CD4-positive, alpha-beta T cell treated with Interleukin-1 beta for 1 hour (primary cell): ENCODE data around the gene CDC42BPB.
A peak's percentile ranks its signal among the peaks of the same experiment; 100 is the strongest.

Experiments
- DNase-seq, 2 donors: peaks; one replicate each; pipeline ENCODE4 v3.0.0-alpha.2; 2020 to 2022

Gene CDC42BPB

DNA sequence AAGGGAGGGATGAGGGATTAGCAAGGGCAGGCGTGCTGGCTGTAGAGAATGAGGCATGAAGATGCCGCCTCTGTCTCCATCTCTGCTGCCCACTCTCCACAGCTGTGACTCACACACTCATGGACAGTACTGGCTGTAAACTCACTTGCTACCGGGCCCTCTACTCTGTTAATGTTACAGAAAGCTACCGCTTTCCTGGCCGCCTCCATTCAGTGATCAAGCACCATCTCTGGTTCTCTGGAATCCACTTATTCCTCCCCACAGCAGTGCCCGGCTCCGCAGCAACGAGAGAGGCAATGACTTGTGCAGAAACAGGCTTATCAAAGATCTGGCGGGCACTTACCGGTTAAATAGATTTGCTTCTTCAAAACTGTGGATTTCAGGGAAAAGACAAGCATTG, 100.1 kb downstream of the CDC42BPB start:
- no peak for DNase-seq

DNA sequence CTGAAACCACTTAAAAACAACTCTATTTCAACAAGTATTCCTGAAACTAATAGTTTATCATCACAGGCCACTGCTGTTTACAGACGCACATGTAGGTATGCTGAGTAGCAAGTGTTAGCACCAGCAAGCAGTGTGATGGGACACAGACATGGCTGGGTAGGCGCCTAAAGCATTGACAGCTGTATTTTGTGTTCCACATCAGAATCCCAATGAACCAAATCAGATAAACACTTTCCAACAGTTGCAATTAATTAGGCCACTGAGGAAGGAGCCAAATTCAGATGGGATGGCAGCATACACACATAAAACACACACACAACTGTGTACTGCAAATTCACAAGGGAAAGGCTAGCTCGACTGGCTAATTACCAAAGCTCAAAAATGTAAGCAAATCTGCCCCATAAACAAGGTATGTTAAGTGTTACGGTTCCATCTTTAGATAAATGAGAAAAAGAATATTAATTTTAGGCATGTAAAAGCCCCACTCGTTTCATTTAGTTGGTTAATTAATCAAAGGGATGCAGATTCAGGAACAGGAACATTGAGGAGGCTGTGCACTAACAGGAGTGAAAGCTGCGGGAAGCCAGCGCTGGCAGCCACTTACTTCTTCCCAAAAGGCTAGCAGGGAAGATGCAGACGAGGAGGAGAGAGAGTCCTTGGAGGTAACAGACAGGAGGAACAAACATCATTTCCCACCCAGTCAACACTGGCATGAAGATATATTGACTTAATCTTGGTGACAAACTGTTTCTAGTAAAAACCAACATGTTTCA, 101.5 kb downstream of the CDC42BPB start:
- no peak for DNase-seq

DNA sequence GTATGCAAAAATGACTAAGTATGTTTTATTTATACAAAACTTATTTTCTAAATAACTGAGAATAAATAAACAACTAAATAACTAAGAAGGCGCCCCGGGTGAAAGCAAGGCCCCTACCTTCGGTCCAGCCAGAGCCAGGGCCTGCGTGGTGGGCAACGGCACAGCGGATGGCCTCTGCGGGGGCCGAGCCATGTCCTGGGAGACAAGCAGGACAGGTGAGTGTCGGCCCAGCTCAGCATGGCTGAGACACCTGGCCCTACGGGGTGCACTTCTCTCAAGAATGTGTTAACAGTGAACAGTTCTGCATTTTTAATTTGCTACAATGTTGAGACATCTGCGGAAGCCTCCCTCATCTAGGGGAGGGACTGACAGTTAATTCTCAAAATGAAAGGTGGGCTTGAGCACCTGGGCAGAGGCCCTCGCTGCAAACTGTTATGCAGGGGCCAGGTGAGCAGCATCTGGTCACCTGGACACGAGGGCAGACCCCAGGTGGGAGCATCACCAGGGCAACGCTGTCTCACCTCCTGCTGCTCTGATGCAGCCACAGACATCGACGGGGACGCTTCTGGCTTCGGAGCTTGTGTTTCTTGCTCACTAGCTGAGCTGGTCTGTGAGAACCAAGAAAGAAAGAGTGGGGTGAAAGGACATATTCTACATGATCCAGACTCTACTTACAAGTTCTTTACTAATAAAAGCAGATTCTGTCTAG, 103.1 kb downstream of the CDC42BPB start:
- DNase-seq: no peak

DNA sequence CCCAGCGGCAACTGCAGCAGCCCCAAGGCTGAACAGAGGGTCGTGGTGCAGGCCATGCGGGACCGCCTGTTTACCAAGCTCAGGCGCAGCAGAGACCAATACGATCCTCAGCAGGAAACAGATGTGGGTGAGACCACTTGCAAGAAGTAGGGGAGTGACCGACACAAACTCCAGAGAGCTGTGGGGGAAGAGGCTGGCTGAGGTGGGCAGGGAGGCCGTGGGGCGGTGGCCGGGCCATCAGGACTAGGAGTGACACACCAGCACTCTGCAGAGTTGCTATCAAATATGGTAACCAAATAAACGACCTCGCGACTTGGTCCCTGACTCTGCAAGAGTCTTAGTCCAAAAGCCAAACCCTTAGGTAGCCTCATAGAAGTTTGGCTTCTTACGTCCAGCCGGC, 104.2 kb downstream of the CDC42BPB start:
- DNase-seq: no peak

DNA sequence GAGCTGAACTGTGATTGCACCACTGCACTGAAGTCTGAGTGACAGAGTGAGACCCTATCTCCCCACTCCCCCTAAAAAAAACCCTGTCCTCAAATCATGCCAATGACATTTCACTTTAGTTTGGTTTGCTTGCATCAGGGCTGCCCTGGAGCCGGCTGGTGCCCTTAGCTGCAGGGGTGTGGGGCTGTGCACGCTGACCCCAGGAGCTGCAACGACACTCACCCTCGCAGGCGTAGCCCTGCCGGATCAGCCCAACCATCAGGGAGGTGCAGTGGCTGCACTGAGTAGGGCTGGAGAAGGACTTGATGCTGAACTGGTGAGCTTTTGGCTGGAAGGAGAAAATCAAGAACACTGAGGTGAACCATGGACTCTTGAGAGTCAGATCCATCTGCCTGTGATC, 105.1 kb downstream of the CDC42BPB start:
- DNase-seq: no peak

DNA sequence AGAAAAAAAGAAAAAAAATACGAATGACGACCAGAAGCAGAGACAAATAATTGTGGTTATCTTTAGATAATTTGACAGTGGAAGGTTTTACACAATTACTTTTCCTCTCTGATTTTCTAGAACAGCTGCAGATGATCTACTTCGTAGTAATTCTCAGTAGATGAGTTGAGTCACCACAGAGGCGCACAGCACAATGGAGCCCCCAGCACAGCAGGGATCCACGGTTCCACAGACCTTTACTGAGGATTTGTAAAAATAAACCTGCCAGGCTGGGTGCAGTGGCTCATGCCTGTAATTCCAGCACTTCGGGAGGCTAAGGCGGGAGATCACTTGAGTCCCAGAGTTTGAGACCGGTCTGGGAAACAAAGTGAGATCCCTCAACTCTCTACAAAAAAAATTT, 105.5 kb downstream of the CDC42BPB start:
- DNase-seq: no peak

DNA sequence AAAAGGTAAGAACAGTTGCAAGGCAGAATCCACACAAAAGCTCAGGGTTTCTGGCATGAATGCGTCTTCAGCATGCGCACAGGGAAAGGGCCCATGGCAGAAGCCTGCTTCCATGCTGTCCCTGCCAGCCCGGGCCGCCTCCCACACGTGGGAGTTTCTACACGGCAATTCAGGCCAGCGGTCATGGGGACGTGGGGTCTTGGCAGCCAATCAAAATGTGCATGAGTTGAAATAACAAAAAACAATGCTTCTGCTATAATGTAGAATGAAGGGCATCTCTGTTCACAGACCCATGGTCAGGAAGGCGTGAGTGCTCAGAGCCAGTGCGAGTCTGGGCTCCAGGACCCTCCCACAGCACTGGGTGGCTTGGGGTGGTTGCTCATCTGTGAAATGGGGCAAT, 106.3 kb downstream of the CDC42BPB start:
- no peak for DNase-seq

DNA sequence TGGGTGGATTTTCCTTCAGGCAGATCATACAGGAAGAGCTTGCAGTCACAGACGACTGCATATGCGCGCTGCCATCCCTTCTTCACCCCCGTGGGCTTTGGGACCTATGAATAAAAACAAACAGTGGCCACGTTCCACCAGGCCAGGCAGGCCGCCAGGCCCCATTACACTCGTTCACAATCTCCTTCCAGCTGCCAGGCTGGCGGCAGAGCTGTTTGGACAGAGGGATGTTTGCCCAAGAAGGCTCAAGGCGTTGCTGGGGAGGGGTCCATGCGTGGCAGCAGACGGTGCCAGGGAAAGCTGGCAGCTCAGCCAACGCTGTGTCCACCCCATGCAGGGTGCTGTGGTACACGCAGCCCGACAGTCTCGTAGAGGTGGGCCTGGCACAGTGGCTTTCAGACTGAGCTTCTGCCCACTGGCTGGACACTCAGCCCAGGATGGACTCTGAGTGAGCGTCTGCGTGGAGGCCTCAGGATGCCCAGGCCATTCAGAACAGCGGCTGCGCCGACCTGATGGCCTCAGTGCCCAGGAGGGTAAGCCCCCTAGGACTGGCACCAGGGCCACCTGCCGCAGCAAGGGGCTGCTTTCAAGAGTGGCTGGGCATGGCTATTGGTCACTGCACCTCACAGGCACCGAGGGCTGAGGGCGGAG, 107.4 kb downstream of the CDC42BPB start:
- no peak for DNase-seq

DNA sequence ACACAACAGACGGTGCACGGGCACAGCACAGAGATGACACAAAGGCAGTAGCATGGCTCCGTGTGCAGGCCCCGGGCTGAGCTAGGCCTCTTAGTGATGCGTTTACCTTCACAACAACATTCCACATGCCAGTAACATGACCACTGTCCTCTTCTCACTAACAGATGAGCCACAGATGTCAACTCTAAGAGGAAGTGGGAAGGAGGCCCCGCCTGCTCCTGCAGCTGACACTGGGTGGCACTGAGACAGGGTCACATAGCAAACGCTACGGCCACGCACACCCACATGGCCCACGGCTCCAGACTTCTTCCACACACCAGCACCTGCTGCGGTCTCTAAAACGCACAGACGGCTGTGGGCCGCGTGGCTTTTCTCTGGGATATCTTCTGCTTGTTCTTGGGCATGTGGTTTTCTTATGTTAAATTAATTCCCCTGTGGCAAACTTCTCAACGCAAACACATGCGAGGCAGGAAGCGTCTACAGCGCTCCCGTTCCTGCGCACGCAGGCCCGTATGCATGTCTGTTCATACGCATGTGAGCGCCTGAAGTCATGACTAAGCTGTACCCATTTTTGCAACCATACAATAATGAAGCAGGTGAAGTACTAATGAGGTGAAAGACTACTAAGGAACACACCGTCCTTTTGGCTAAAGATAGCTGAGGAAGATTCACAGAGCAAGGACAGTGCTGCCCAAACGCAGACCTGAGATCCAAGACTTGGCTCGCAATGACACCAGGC, 108.1 kb downstream of the CDC42BPB start:
- peak; percentile 15 to 54 for DNase-seq

DNA sequence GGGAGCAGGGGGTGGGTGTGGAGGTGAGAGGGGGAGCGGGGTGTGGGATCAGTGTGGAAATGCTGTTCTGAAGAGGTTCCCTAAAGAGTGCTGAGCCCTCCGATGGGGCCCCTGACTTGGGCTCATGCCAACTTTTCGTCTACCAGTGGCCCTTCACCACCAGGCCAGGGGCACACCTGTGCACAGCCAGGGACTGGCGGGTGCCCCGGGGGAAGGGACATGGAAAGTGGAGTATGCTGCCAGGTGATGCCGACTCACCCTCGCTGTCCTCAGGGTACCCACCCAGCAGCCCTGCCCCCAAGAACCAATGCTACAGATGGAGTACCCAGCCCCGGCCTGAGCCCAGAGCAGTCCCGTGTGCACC, 108.7 kb downstream of the CDC42BPB start:
- no peak for DNase-seq

DNA sequence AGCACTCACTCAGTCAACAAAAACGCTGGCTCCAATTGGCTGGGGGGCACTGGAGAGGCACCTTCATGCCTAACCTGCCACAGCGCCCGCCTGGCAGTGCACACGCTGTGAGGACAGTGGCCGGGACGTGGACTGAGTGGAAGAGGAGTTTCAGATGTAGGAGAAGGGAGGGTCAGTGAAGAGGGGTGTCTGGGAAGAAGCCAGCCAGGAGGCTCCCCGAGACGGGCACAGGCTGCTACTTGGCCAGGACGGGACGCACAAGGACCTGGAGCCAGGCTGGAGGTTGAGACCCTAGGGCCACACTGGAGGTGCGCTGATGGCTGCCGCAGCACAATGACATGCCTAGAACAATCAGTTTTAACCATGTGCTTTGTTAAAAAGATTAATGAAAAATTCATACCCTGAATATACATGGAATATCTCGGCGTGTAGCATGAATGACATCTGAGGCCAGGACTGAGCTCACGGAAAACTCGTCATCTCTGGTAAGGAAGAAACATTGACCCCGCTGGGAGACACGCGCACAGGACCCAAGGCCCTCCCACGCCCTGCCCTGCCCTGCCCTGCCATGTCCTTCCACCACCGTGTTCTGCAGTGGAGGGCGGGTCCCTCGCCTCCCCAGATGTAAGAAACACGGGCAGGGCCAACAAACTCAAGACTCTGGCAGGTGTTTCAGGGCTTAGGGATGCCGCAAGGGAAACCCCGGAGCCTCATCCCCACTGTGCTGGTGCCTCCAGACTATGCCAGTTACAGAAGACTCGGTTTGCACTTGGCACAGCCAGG, 109.8 kb downstream of the CDC42BPB start:
- no peak for DNase-seq

DNA sequence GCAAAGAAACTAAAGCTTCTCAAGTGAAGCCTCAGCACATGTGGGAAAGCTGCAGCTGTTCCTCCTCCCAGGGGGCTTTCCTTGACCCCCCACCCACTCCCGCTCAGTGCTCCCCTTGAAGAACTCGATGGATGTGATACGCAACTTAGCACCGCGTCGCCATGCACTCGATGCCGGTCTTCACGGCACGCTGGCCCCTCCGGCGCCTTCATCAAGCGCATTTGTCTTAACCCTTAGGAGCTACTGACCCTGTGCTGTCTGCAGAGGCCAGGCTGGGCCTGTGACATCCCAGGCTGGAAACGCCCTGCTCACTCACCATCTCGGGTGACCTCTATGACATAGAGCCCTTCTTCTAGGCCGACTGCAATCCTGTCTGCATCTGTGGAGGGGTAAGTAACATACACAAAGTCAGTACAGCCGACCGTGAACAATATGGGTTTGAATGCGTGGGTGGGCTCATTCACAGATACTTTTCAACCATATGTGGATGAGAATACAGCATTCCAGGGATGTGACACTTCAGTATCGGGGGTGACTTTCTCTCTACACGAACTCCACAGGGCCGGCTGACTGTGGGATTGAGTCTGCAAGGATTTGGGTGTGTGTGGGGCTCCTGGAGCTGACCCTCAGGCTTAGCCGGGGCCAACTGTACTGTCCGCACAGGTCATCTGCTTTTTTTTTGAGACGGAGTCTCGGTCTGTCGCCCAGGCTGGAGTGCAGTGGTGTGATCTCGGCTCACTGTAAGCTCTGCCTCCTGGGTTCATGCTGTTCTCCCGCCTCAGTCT, 111.8 kb downstream of the CDC42BPB start:
- no peak for DNase-seq

DNA sequence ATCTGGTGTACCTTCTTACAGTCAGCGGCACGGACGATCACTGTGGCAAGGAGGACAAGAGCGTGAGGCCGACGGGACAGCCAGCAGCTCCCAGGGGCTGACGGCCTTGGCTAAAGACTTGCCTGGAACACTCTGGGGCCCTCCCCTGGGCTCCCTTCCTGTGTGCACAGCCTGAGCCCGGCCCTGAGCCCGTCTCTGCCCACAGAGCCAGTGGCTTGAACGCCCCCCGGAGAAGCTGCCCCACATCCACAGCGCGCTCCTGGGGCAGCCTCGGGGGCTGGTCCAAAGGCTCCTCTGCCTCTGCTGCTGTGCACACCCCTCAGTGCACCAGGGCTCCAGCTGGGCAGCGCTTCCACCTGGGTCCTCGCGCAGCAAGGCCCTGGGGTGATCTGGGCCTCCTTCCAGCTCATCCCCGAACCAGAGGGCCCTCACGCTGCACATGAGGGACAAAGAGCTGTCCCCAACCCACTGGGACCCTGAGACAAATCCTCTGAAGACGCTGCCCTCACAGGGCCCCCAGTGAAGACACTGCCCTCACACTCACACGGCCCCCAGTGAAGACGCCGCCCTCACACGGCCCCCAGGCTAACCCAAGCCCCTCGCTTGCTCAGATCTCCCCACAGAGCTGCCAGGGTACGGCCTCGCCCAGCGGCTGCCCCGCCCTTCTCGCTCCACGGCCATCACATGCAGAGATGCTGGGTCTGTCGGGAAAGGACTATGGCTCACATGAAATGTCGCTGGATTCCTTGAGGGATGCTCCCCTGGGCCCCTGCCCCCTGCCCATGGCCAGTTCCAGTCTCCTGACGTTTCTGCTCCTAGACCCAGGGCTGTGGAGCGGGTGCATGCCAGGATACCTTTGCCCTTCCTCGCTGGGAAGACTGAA, 112.7 kb downstream of the CDC42BPB start:
- no peak for DNase-seq

DNA sequence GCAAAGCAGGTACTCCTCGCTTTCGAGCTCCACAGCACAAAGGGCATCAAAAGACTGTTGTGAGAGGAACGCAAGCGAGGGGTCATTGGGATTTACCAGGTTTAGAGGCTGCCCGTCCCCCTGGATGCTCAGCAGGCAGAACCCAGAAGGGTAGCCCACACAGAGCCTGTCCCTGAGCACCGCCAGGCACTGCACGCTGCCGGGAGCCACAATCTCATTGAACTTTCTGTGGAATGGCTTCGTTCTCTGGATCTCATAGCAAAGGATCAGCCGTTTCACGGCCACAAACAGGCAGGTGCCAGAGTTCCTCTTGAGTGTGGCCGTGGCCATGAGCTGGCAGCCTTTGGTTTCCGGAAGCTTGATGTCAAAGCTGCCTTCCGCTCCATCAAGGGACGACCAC, 113.4 kb downstream of the CDC42BPB start:
- no peak for DNase-seq

DNA sequence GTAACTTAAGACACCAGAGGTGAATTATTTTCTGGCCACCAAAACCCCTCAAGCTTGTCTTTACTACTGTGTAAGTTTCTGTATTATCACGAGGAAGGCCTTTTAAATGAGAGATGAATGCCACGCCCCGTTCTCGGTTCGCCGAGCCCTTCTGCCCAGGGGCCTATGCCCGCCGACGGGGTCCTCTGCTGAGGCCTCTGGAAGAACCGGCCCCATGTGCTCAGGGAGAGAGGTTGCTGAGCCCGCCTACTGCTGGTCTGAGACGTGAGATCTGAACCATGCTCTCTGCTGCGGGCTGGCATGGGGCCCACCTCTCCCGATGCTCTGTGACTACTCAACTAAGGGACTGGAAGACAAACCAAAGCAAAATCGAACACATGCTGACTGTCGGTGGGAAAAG, 113.9 kb downstream of the CDC42BPB start:
- no peak for DNase-seq

DNA sequence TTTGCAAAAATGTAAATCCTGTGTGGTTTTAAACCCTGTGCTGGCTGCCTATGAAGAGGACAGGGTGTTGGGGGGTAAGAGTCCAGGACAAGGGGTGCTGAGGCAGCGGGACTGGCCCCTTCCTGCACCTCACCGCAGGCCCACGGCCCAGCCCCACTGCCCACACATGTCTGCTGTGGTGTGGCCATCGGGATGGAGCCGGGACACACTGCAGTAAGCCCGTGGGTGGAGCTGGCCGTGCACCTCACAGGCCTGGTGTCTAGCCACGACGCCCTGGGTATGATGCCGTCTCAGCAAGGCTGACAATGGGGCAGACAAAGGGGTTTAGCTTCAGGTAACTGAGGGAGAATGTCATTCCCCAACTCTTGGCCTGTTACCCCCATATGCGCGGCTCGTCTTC, 115.3 kb downstream of the CDC42BPB start:
- DNase-seq: no peak

DNA sequence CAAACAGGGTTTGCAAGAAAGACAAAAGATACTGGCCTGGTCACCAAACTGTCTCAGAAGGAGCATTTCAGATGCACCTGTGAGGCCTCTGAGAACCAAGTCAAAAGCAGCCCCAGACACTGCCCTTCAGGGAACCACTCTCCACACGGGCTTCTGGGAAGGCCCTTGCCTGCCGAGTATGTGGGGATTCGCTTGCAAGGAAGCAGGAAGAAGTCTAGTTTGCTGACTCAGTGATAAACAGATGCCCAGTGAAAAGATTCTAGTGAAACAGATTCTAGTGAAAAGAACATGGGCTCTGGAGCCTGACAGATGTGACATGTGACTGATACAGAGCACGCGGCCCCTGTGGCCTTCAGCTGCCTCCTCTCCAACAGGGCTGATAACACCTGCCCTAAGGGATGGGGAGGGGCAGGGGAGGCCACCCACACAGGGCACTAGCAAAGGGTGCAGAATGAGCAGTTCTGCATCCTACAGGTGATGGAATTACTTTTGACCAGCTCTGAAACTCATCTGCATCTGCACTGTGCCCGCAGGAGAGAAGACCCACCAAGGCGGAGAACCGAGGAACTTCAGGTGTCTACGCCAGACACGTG, 115.8 kb downstream of the CDC42BPB start:
- DNase-seq: no peak

DNA sequence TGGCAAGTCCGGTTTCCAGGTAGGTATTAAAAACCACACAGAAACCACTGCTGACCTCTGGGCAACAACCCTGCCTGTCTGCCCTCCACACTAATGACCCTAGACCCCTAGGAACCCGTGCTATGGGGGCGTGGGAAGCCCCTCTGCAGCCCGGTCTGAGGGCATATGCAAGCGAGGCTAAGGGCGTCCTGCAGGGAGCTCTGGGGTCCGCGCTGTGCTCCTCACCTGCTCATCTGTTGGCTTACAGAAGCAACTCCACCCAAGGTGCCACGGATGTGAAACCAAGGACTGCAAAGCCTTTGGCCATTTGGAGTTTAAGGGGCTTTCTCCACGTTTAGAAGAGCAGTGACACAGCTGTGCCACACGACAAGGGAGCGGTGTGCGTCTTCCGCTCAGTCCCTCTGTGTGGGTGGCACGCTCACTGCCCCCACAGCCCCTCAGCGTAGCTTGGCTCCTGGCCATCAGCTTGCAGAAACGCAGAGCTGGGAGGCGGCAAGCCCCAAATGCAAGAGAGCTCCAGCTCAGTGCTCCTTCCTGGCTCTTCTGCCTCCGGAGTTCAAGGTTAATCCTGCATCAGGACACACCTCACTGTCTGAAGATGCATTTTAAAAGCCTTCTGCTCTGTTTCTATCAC, 116.5 kb downstream of the CDC42BPB start:
- DNase-seq: no peak

DNA sequence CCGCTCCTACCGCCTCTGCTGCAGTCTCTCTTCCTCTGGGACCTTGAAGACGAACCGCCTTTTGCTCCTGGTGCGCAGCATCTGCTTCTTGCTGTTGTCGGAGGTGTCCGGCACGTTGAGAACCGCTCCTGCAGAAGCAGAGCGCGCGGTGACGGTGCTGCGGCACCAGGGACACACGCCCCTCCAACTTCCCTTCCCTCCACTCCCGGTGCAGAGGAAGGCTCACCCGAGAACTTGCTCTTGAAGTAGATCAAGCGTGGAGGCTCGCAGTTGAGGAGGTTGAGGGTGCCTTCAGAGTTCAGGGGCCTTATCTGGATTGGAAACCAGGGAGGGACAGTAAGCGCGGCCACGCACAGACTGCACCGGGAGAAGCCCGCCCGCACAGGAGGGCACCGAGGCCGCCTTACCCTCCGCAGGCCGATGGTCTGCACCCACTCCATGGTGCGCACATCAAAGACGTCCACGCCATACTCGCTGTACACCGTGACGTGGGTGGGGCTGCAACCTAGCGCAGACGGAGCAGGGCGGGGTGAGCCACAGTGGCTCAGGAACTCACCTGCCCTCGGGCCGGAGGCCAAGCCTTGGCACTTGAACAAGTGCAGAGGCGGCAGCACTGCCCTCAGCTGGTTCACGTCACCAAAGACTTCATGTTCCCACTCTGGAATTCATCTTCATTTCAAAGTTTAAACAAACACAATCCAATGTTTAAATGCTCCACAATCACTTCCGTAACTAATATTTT, 117.4 kb downstream of the CDC42BPB start:
- DNase-seq: no peak
